HCT116 (cell line): ENCODE results near the gene ARL15. TPM values are rescaled to one million over a fixed set of nuclear protein-coding genes. Genes with fewer than 3 reads are reported as not detected.

Experiments used
- ATAC-seq: fragments of 200-7000 bp; cut with Tn5 transposase; 2 replicates; pipeline ENCODE4 v1.9.1; 2020; ENCODE audit warnings: mild to moderate bottlenecking, moderate library complexity
- BruUV-seq: library from RNA; stranded (reverse); fragments of 400-500 nt; replicated peaks from 2 replicates; lab custom pipeline; 2021; lab: Mats Ljungman, UMichigan
- CTCF ChIA-PET: fragments of 300-600 bp; sonication (Branson Sonifier 250); formaldehyde crosslinking; loops from one replicate; lab custom pipeline; 2021; ENCODE audit warnings: antibody characterized with exemption; lab: Charles Lee
- POLR2A ChIA-PET: fragments of 300-600, 350-600 bp; sonication (Branson Sonifier 250); formaldehyde crosslinking; loops from one replicate; lab custom pipeline; 2021; ENCODE audit warnings: antibody characterized with exemption; lab: Charles Lee
- RAD21 ChIA-PET, 2 experiments: fragments of 300-600 bp; sonication (Branson Sonifier 250); formaldehyde crosslinking; loops; one replicate each; lab custom pipeline; 2023; ENCODE audit warnings: low total read pairs in 2 of 2; ENCODE audit not compliant: uncharacterized antibody in 2 of 2, unreplicated experiment in 2 of 2, low non-redundant PET in 1 of 2; lab: Charles Lee
- DNase-seq: peaks from one replicate; pipeline ENCODE4 v3.0.0-alpha.2; 2010; ENCODE audit warnings: low read depth, low spot score
- H2AFZ ChIP-seq: fragments of 200-600 bp; shearing (Covaris generic), sonication (generic); 2 replicates; pipeline ENCODE4 v1.6.1; 2017; ENCODE audit warnings: low read depth, mixed run types, mixed read lengths, antibody characterized with exemption, low read length; ENCODE audit not compliant: poor library complexity, severe bottlenecking
- H3K27ac ChIP-seq: 2 replicates; pipeline ENCODE4 v1.5.1; 2012; ENCODE audit warnings: low read depth, low read length
- H3K27me3 ChIP-seq: fragments of 200-600 bp; sonication (generic); 2 replicates; pipeline ENCODE4 v1.6.1; 2016; ENCODE audit warnings: mixed run types, low read length, mixed read lengths; ENCODE audit not compliant: insufficient read depth
- H3K36me3 ChIP-seq, 2 experiments: fragments of 200-500 bp in 1 of 2; fragments of 200-600 bp in 1 of 2; sonication (Bioruptor generic) in 1 of 2; sonication (generic) in 1 of 2; 2 replicates each; pipeline versions ENCODE4 v1.5.1 to v1.6.1; 2014 to 2016; ENCODE audit warnings: low read length in 2 of 2, inconsistent platforms in 1 of 2, mixed read lengths in 1 of 2, mixed run types in 1 of 2; ENCODE audit not compliant: insufficient read depth in 2 of 2, control insufficient read depth in 1 of 2
- H3K4me1 ChIP-seq, 2 experiments: fragments of 200-600 bp in 1 of 2; sonication (generic) in 1 of 2; 2 replicates each; pipeline versions ENCODE4 v1.5.1 to v1.6.1; 2012 to 2017; ENCODE audit warnings: low read length in 2 of 2, inconsistent platforms in 1 of 2, mild to moderate bottlenecking in 1 of 2, mixed read lengths in 1 of 2, mixed run types in 1 of 2, moderate library complexity in 1 of 2; ENCODE audit not compliant: insufficient read depth in 2 of 2, control insufficient read depth in 1 of 2
- H3K4me2 ChIP-seq: fragments of 200-600 bp; sonication (generic); 2 replicates; pipeline ENCODE4 v1.6.1; 2017; ENCODE audit warnings: mixed run types, low read length, mixed read lengths
- H3K4me3 ChIP-seq, 2 experiments: fragments of 200-600 bp in 1 of 2; sonication (generic) in 1 of 2; replicated peaks in 1 of 2; 2 replicates each; pipeline ENCODE4 v1.5.1; 2011 to 2016; ENCODE audit warnings: low read length in 2 of 2, control low read depth in 1 of 2, low read depth in 1 of 2, mild to moderate bottlenecking in 1 of 2, mixed read lengths in 1 of 2, mixed run types in 1 of 2
- H3K79me2 ChIP-seq: fragments of 200-600 bp; sonication (generic); 2 replicates; pipeline ENCODE4 v1.6.1; 2017; ENCODE audit warnings: mild to moderate bottlenecking, mixed run types, low read length, moderate library complexity, mixed read lengths; ENCODE audit not compliant: insufficient read depth
- H3K9ac ChIP-seq: fragments of 200-600 bp; sonication (generic); 2 replicates; pipeline ENCODE4 v1.6.1; 2016; ENCODE audit warnings: low read length, mixed read lengths
- H3K9me2 ChIP-seq: fragments of 200-600 bp; sonication (generic), shearing (Covaris generic); 2 replicates; pipeline ENCODE4 v1.6.1; 2017; ENCODE audit warnings: mixed run types, mild to moderate bottlenecking, moderate library complexity; ENCODE audit not compliant: insufficient read depth
- H3K9me3 ChIP-seq, 2 experiments: fragments of 200-500 bp in 1 of 2; fragments of 200-600 bp in 1 of 2; sonication (Bioruptor generic) in 1 of 2; sonication (generic) in 1 of 2; 2 replicates each; pipeline ENCODE4 v1.6.1; 2014 to 2017; ENCODE audit warnings: low read length in 2 of 2, mixed read lengths in 2 of 2, inconsistent platforms in 1 of 2, low read depth in 1 of 2, mild to moderate bottlenecking in 1 of 2, mixed run types in 1 of 2, moderate library complexity in 1 of 2; ENCODE audit not compliant: control insufficient read depth in 1 of 2, insufficient read depth in 1 of 2
- H4K20me1 ChIP-seq: fragments of 200-600 bp; sonication (generic), shearing (Covaris generic); 2 replicates; pipeline ENCODE4 v1.6.1; 2017; ENCODE audit warnings: mixed run types, mild to moderate bottlenecking, moderate library complexity; ENCODE audit not compliant: insufficient read depth
- ATF3 ChIP-seq: IDR thresholded peaks from 2 replicates; pipeline ENCODE4 v1.6.1; 2012
- CBX3 ChIP-seq: IDR thresholded peaks from 2 replicates; pipeline ENCODE4 v1.6.1; 2012; ENCODE audit warnings: low read depth
- CEBPB ChIP-seq: IDR thresholded peaks from 2 replicates; pipeline ENCODE4 v1.6.1; 2012; ENCODE audit warnings: low read depth
- EGR1 ChIP-seq: IDR thresholded peaks from 2 replicates; pipeline ENCODE4 v1.6.1; 2012; ENCODE audit warnings: low read depth
- ELF1 ChIP-seq: IDR thresholded peaks from 2 replicates; pipeline ENCODE4 v1.6.1; 2012; ENCODE audit warnings: low read depth, borderline replicate concordance
- EZH2 ChIP-seq: fragments of 200-600 bp; sonication (generic); IDR thresholded peaks from 2 replicates; pipeline ENCODE4 v1.6.1; 2017; ENCODE audit warnings: antibody characterized with exemption, mixed run types
- EZH2phosphoT487 ChIP-seq: fragments of 200-600 bp; IDR thresholded peaks from 2 replicates; pipeline ENCODE4 v1.6.1; 2018; ENCODE audit warnings: antibody characterized with exemption, borderline replicate concordance
- FOSL1 ChIP-seq: IDR thresholded peaks from 2 replicates; pipeline ENCODE4 v1.6.1; 2012; ENCODE audit warnings: low read depth
- JUND ChIP-seq: IDR thresholded peaks from 2 replicates; pipeline ENCODE4 v1.6.1; 2012
- POLR2A ChIP-seq: IDR thresholded peaks from 2 replicates; pipeline ENCODE4 v1.7.0; 2011; ENCODE audit warnings: borderline replicate concordance; ENCODE audit not compliant: insufficient read depth, insufficient read length; ENCODE audit errors: extremely low read depth
- POLR2AphosphoS5 ChIP-seq: IDR thresholded peaks from 2 replicates; pipeline ENCODE4 v1.6.1; 2011; ENCODE audit warnings: mild to moderate bottlenecking, low read depth, low read length, moderate library complexity
- RAD21 ChIP-seq: IDR thresholded peaks from 2 replicates; pipeline ENCODE4 v1.6.1; 2012; ENCODE audit warnings: low read depth, mild to moderate bottlenecking
- REST ChIP-seq: IDR thresholded peaks from 2 replicates; pipeline ENCODE4 v1.6.1; 2012; ENCODE audit warnings: low read depth
- SIN3A ChIP-seq: IDR thresholded peaks from 2 replicates; pipeline ENCODE4 v1.6.1; 2012; ENCODE audit warnings: low read depth
- SRF ChIP-seq: IDR thresholded peaks from 2 replicates; pipeline ENCODE4 v1.6.1; 2012; ENCODE audit warnings: low read depth
- TCF7L2 ChIP-seq: IDR thresholded peaks from 2 replicates; pipeline ENCODE4 v1.7.0; 2011; ENCODE audit warnings: borderline replicate concordance, inconsistent platforms; ENCODE audit not compliant: insufficient read depth, insufficient read length; ENCODE audit errors: extremely low read depth
- YY1 ChIP-seq: IDR thresholded peaks from 2 replicates; pipeline ENCODE4 v1.6.1; 2011; ENCODE audit warnings: low read length, low read depth, moderate library complexity, mild to moderate bottlenecking; ENCODE audit not compliant: insufficient replicate concordance; ENCODE audit errors: extremely low read depth
- ZFX ChIP-seq: fragments of 450-650 bp; IDR thresholded peaks from 2 replicates; pipeline ENCODE4 v1.6.1; 2017
- ZNF274 ChIP-seq: fragments of 200-500 bp; sonication (Bioruptor generic); IDR thresholded peaks from 2 replicates; pipeline ENCODE4 v1.6.1; 2014; ENCODE audit warnings: mild to moderate bottlenecking, low read depth, low read length, inconsistent platforms
- intact Hi-C: fragments of 100-400 bp; cut with micrococcal nuclease; formaldehyde crosslinking; loops from 2 replicates; pipeline ENCODE4 v1.10.0; 2022
- total RNA-seq: library from RNA; stranded (reverse); gene quantifications from one replicate; pipeline ENCODE4 v1.2.1, GENCODE V29; 2021; ENCODE audit not compliant: unreplicated experiment

The ARL15 gene
- total RNA-seq, 1 experiment from 2014 or later: 15.0 TPM

GRCh38 chr5:54306893-54307292, 3.5 kb downstream of the ARL15 start:
- Histone ChIP-seq H4K20me1 (no peaks in the 10 kb centered on the region), H3K4me2 (no peak overlapping the region), H3K27me3 (no peaks in the 10 kb centered on the region), H3K9ac (no peak overlapping the region), H3K36me3 (no peaks in the 10 kb centered on the region), H3K79me2 (no peaks in the 10 kb centered on the region; the same call in 1 of the 2 replicates), H3K27ac (no peak overlapping the region), H3K4me3 (no peak overlapping the region), H3K9me2 (no peaks in the 10 kb centered on the region), H3K4me1 (peaks cover 9 to 19% of the 10 kb centered on the region in 2 experiments; a peak in 2 of 4 replicates), H2AFZ (no peak overlapping the region), H3K9me3 (no peaks in the 10 kb centered on the region)
- intact Hi-C loops: no loop called here
- TF ChIP-seq POLR2A: no peak
- TF ChIP-seq ZNF274: no peak
- no peak for TF ChIP-seq POLR2AphosphoS5
- TF ChIP-seq SRF: no peak
- TF ChIP-seq SIN3A: no peak
- TF ChIP-seq ATF3: no peak
- no peak for TF ChIP-seq CEBPB
- TF ChIP-seq ELF1: no peak
- no peak for TF ChIP-seq EGR1
- no peak for TF ChIP-seq CBX3
- TF ChIP-seq FOSL1: no peak
- TF ChIP-seq YY1: no peak
- TF ChIP-seq JUND: no peak
- TF ChIP-seq EZH2phosphoT487: no peak
- no peak for TF ChIP-seq TCF7L2
- TF ChIP-seq ZFX: no peak
- no peak for TF ChIP-seq RAD21
- TF ChIP-seq EZH2: no peak
- TF ChIP-seq REST: no peak
- no peak for DNase-seq
- no TSS peak for BruUV-seq
- ChIA-PET RAD21 (no interaction called here), POLR2A (interaction anchor here (0.7 kb wide), 1 partner anchor 11 kb away, joined by 4 read pairs; no protein-coding TSS in a partner anchor), CTCF (interaction anchor here (1.5 kb wide), 1 partner anchor 113 kb away, joined by 3 read pairs; no protein-coding TSS in a partner anchor)
- ATAC-seq: no peak
